H9 (cell line): Measurements from ENCODE around the gene LRIG1. TPM values are rescaled to one million over a fixed set of nuclear protein-coding genes. Genes with fewer than 3 reads are reported as not detected.

Source experiments
- DNase-seq: peaks from one replicate; pipeline ENCODE4 v3.0.0-alpha.2; 2017
- H2AFZ ChIP-seq: one replicate; pipeline ENCODE4 v1.6.1; 2013; ENCODE audit warnings: mild to moderate bottlenecking, low read length, control low read depth, moderate library complexity
- H2AK5ac ChIP-seq: 2 replicates; pipeline ENCODE4 v1.6.1; 2013; ENCODE audit warnings: low read length, control low read depth, mixed read lengths; ENCODE audit not compliant: insufficient read length
- H2BK120ac ChIP-seq: one replicate; pipeline ENCODE4 v1.6.1; 2013; ENCODE audit warnings: low read depth, mild to moderate bottlenecking, low read length, control low read depth, inconsistent platforms; ENCODE audit not compliant: poor library complexity, severe bottlenecking
- H2BK12ac ChIP-seq: 2 replicates; pipeline ENCODE4 v1.6.1; 2013; ENCODE audit warnings: low read length, control low read depth, mixed read lengths, low read depth; ENCODE audit not compliant: insufficient read length
- H2BK15ac ChIP-seq: 2 replicates; pipeline ENCODE4 v1.6.1; 2013; ENCODE audit warnings: low read depth, low read length, control low read depth
- H2BK20ac ChIP-seq: one replicate; pipeline ENCODE4 v1.6.1; 2013; ENCODE audit warnings: low read depth, mild to moderate bottlenecking, low read length, control low read depth, inconsistent platforms; ENCODE audit not compliant: poor library complexity, severe bottlenecking
- H2BK5ac ChIP-seq: 2 replicates; pipeline ENCODE4 v1.6.1; 2013; ENCODE audit warnings: low read length, control low read depth, mixed read lengths; ENCODE audit not compliant: insufficient read length
- H3K14ac ChIP-seq: 2 replicates; pipeline ENCODE4 v1.6.1; 2013; ENCODE audit warnings: low read length, control low read depth; ENCODE audit not compliant: insufficient read depth
- H3K18ac ChIP-seq: 2 replicates; pipeline ENCODE4 v1.6.1; 2013; ENCODE audit warnings: low read depth, mild to moderate bottlenecking, mixed read lengths, low read length, control low read depth; ENCODE audit not compliant: insufficient read length
- H3K23ac ChIP-seq: 2 replicates; pipeline ENCODE4 v1.6.1; 2013; ENCODE audit warnings: low read length, control low read depth, mixed read lengths, low read depth; ENCODE audit not compliant: insufficient read length
- H3K23me2 ChIP-seq: 2 replicates; pipeline ENCODE4 v1.6.1; 2013; ENCODE audit warnings: low read depth, mild to moderate bottlenecking, mixed read lengths, low read length, control low read depth; ENCODE audit not compliant: insufficient read length, poor library complexity, severe bottlenecking
- H3K27ac ChIP-seq: 2 replicates; pipeline ENCODE4 v1.5.1; 2013; ENCODE audit warnings: low read length, control low read depth, mixed read lengths, low read depth; ENCODE audit not compliant: insufficient read length
- H3K27me3 ChIP-seq: 2 replicates; pipeline ENCODE4 v1.6.1; 2013; ENCODE audit warnings: low read length, control low read depth, inconsistent platforms; ENCODE audit not compliant: insufficient read depth
- H3K4ac ChIP-seq: 2 replicates; pipeline ENCODE4 v1.6.1; 2013; ENCODE audit warnings: low read depth, mild to moderate bottlenecking, control low read depth, inconsistent platforms, low read length, moderate library complexity
- H3K4me1 ChIP-seq: 2 replicates; pipeline ENCODE4 v1.6.1; 2013; ENCODE audit warnings: low read length, control low read depth, inconsistent platforms; ENCODE audit not compliant: insufficient read depth
- H3K4me2 ChIP-seq: 2 replicates; pipeline ENCODE4 v1.6.1; 2013; ENCODE audit warnings: low read length, control low read depth, mixed read lengths; ENCODE audit not compliant: insufficient read length, insufficient read depth
- H3K56ac ChIP-seq: 2 replicates; pipeline ENCODE4 v1.6.1; 2013; ENCODE audit warnings: low read depth, mild to moderate bottlenecking, mixed read lengths, low read length, control low read depth; ENCODE audit not compliant: insufficient read length
- H3K79me1 ChIP-seq: 2 replicates; pipeline ENCODE4 v1.6.1; 2013; ENCODE audit warnings: low read depth, mild to moderate bottlenecking, moderate library complexity, low read length, control low read depth, inconsistent platforms; ENCODE audit not compliant: insufficient read depth, poor library complexity, severe bottlenecking
- H3K79me2 ChIP-seq: 2 replicates; pipeline ENCODE4 v1.6.1; 2013; ENCODE audit warnings: low read length, control low read depth, inconsistent platforms; ENCODE audit not compliant: insufficient read depth
- H3K9ac ChIP-seq: 2 replicates; pipeline ENCODE4 v1.6.1; 2013; ENCODE audit warnings: low read length, control low read depth, mixed read lengths; ENCODE audit not compliant: insufficient read length; ENCODE audit errors: extremely low read depth
- H3K9me3 ChIP-seq: one replicate; pipeline ENCODE4 v1.6.1; 2013; ENCODE audit warnings: low read depth, low read length, inconsistent platforms; ENCODE audit not compliant: control insufficient read depth
- H3T11ph ChIP-seq: one replicate; pipeline ENCODE4 v1.6.1; 2013; ENCODE audit warnings: mild to moderate bottlenecking, low read length, control low read depth, inconsistent platforms
- H4K20me1 ChIP-seq: one replicate; pipeline ENCODE4 v1.6.1; 2013; ENCODE audit not compliant: control insufficient read depth, insufficient read length, insufficient read depth
- H4K5ac ChIP-seq: 2 replicates; pipeline ENCODE4 v1.6.1; 2013; ENCODE audit warnings: low read depth, mild to moderate bottlenecking, mixed read lengths, low read length, control low read depth; ENCODE audit not compliant: insufficient read length
- H4K8ac ChIP-seq: replicated peaks from 2 replicates; pipeline ENCODE4 v1.6.1; 2013; ENCODE audit warnings: low read length, control low read depth, mixed read lengths, low read depth; ENCODE audit not compliant: insufficient read length
- H4K91ac ChIP-seq: 2 replicates; pipeline ENCODE4 v1.6.1; 2013; ENCODE audit warnings: low read depth, mild to moderate bottlenecking, moderate library complexity, mixed read lengths, low read length, control low read depth; ENCODE audit not compliant: insufficient read length
- H3K27ac Mint-ChIP-seq, 3 experiments: 2 replicates in 2 of 3; 3 replicates in 1 of 3; pipeline ENCODE4 v1.8.0; 2020 to 2021; ENCODE audit warnings: mixed read lengths in 3 of 3, mild to moderate bottlenecking in 1 of 3, moderate library complexity in 1 of 3
- H3K27me3 Mint-ChIP-seq: 2 replicates; pipeline ENCODE4 v1.8.0; 2021; ENCODE audit warnings: low read depth, mild to moderate bottlenecking, moderate library complexity, mixed read lengths
- H3K36me3 Mint-ChIP-seq, 3 experiments: 2 replicates in 2 of 3; 3 replicates in 1 of 3; pipeline ENCODE4 v1.8.0; 2020 to 2021; ENCODE audit warnings: low read depth in 3 of 3, mixed read lengths in 3 of 3; ENCODE audit not compliant: insufficient read depth in 1 of 3
- H3K4me1 Mint-ChIP-seq, 2 experiments: 2 replicates each; pipeline ENCODE4 v1.8.0; 2020; ENCODE audit warnings: mixed read lengths in 2 of 2
- H3K4me3 Mint-ChIP-seq, 2 experiments: 2 replicates in 1 of 2; 3 replicates in 1 of 2; pipeline ENCODE4 v1.8.0; 2020 to 2021; ENCODE audit warnings: mild to moderate bottlenecking in 2 of 2, mixed read lengths in 2 of 2, moderate library complexity in 1 of 2
- H3K9me3 Mint-ChIP-seq, 2 experiments: 2 replicates in 1 of 2; 3 replicates in 1 of 2; pipeline ENCODE4 v1.8.0; 2020; ENCODE audit warnings: mild to moderate bottlenecking in 2 of 2, mixed read lengths in 2 of 2, moderate library complexity in 1 of 2
- CTCF ChIP-seq: fragments of 200-600 bp; sonication (generic); conservative IDR thresholded peaks from 3 replicates; pipeline ENCODE4 v1.8.0; 2021; ENCODE audit warnings: antibody characterized with exemption, mild to moderate bottlenecking
- WGBS: extraction: QIAGEN DNeasy Blood & Tissue Kit; methylation state at CpG from one replicate; pipeline ENCODE4 v1.1.7; 2013; ENCODE audit warnings: missing lambda C conversion rate, low lambda C conversion rate, mixed read lengths; ENCODE audit not compliant: insufficient read length; ENCODE audit errors: extremely low coverage; 5-methylcytosine and 5-hydroxymethylcytosine counted together
- total RNA-seq: library from RNA; stranded (reverse); gene quantifications from 2 replicates; pipeline ENCODE4 v1.2.1, GENCODE V29; 2021

Gene LRIG1
- total RNA-seq, 1 experiment from 2014 or later = 70.3 TPM

GRCh38 chr3:66407611-66408218 is 93.1 kb downstream of the LRIG1 start:
- H2BK12ac ChIP-seq = no peak overlapping the region
- no peaks in the 10 kb centered on the region for H4K20me1 ChIP-seq
- H3K27ac Mint-ChIP-seq = peak overlapping the region; percentile 36 to 83 (median 57); a peak in 5 of 7 replicates
- no peak overlapping the region for H4K5ac ChIP-seq
- no peak overlapping the region for H4K8ac ChIP-seq
- H2BK5ac ChIP-seq = no peak overlapping the region
- H3K27ac ChIP-seq = no peak overlapping the region
- no peak overlapping the region for H4K91ac ChIP-seq
- TF ChIP-seq CTCF = peak; percentile 94
- H2BK20ac ChIP-seq = no peak overlapping the region
- H3K14ac ChIP-seq = no peak overlapping the region
- no peak overlapping the region; a peak in 1 of 5 replicates for H3K4me3 Mint-ChIP-seq
- H3K18ac ChIP-seq = no peak overlapping the region
- H3K9ac ChIP-seq = no peak overlapping the region
- H3K27me3 ChIP-seq = no peaks in the 10 kb centered on the region
- WGBS = no CpG with 5 or more reads among the region's 14 CpGs
- H2BK120ac ChIP-seq = no peak overlapping the region
- H3K36me3 Mint-ChIP-seq = peaks cover 70 to 97% (median 87%) of the 10 kb centered on the region in 3 experiments
- DNase-seq = peak; percentile 85
- no peaks in the 10 kb centered on the region for H3K23me2 ChIP-seq
- no peak overlapping the region for H3K4ac ChIP-seq
- no peak overlapping the region for H3K4me2 ChIP-seq
- H2AFZ ChIP-seq = no peak overlapping the region
- no peak overlapping the region for H3K56ac ChIP-seq
- H3K27me3 Mint-ChIP-seq = no peaks in the 10 kb centered on the region
- peaks cover 40 to 48% of the 10 kb centered on the region in 2 experiments for H3K4me1 Mint-ChIP-seq
- H3K79me2 ChIP-seq = no peaks in the 10 kb centered on the region; the same call in 1 of the 2 replicates
- H3K9me3 ChIP-seq = no peaks in the 10 kb centered on the region
- no peaks in the 10 kb centered on the region; the same call in 1 of the 2 replicates for H3K4me1 ChIP-seq
- H3K79me1 ChIP-seq = peaks cover 3% of the 10 kb centered on the region
- H3K23ac ChIP-seq = no peak overlapping the region
- no peaks in the 10 kb centered on the region for H3K9me3 Mint-ChIP-seq
- no peak overlapping the region for H2BK15ac ChIP-seq
- no peak overlapping the region for H3T11ph ChIP-seq
- H2AK5ac ChIP-seq = no peak overlapping the region
